Measurements from ENCODE around the gene SERPINB1.

The SERPINB1 gene

GRCh38 chr6:2793534-2794151 is 48.0 kb downstream of the SERPINB1 start:
- DNase-seq (ENCODE audit: low read depth in 3 of 3) = no peak

- no peak for DNase-seq (ENCODE audit: low read depth in 3 of 3)
Observed at GRCh38 chr6:2792330-2793110, 49.1 kb downstream of the SERPINB1 start.

DNA sequence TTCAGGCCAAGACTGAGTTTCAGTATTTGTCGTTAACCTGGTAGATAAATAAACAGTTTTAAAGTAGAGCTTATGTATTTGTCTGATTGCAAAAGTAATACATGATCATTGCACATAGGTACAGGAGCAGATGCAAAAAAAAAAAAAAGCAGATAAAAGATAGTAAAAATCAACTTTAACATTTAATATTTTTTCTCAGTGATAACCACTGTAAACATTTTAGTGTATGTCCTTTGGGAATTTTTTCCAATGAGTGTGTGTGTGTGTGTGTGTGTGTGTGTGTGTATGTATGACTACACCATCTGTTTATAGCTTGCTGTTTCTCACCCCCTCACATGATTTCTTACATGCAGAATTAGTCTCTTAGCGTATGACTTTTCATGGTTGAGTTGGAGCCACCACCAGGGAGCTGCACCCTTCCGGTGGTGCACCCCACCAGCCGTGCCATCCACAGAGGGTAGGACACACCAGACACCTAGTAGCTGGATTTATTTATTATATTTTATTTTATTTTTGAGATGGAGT is 50.2 kb downstream of the SERPINB1 start:
- DNase-seq (ENCODE audit: low read depth in 3 of 3) = no peak

GRCh38 chr6:2790588-2791449 is 50.8 kb downstream of the SERPINB1 start:
- DNase-seq (ENCODE audit: low read depth in 3 of 3) = peak in 1 of 3 experiments; percentile 20

GRCh38 chr6:2786269-2786668 is 55.4 kb downstream of the SERPINB1 start:
- DNase-seq (ENCODE audit: low read depth in 3 of 3) = no peak

- no peak for DNase-seq (ENCODE audit: low read depth in 3 of 3)
Observed at GRCh38 chr6:2784930-2785329, 56.7 kb downstream of the SERPINB1 start.

GRCh38 chr6:2784061-2784460 is 57.6 kb downstream of the SERPINB1 start:
- no peak for DNase-seq (ENCODE audit: low read depth in 3 of 3)

DNA sequence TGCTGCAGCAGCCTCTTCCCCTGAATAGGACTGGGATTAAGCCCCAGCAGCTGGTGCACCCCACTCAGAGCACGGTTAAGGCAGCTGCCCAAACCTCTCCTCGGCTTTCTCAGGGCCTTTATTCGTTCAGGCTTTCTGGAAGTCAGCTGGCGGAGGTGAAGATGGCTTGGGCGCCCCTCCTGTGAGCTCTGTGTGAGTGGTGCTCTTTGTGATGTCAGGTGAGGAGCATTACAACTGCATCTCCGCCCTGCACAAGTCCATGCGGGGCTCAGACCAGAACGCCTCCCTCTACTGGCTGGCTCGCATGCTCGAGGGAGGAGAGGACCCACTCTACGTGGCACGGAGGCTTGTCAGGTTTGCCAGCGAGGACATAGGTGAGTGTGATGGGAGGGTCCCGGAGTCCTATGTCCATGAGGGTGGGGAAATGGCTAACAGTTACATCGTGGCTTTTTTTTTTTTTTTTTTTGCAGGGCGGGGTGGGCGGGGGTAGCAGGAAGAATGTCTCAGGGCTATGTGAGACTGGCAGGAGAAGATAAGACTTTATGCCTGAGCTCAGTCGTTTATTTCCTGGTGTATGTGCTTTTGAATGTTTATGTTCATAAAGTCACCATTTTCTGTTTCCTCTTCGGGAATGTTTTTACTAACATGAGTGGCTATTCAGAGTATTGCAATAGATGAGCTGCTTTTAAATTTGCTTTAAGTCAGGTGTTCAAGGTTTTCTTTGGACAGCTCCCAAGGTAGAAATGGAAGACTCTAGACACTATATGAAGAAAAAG is 58.3 kb downstream of the SERPINB1 start:
- DNase-seq (ENCODE audit: low read depth in 3 of 3) = no peak

GRCh38 chr6:2782825-2783187 is 58.9 kb downstream of the SERPINB1 start:
- DNase-seq (ENCODE audit: low read depth in 3 of 3) = no peak

DNA sequence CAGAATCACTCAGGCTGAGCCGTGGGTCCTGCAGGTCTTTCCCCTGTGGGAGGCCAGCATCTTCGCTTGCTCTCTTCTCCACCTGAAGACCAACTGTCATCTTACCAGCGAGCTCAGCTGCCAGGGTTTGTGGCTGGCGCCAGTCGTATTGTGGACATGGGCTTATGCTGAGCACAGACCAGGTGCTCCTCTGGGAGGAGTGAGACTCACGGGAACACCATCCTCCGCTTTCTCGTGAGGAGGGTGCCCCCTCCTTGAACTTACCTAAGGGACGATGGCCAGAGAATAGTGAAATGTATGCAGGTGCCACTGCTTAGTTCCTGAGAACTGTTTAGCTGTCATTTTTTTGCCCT is 59.3 kb downstream of the SERPINB1 start:
- no peak for DNase-seq (ENCODE audit: low read depth in 3 of 3)
